ENCODE measurements around the gene KRT17. TPM values are rescaled to one million over a fixed set of nuclear protein-coding genes. Genes with fewer than 3 reads are reported as not detected.
"Not testable (repeated sequence)": the region's sequence is repeated elsewhere in the genome, so short reads cannot be mapped to it uniquely, and the experiment has no call there.

Gene KRT17
- total RNA-seq, 1 donor from 2014 or later: not detected

- Mint-ChIP-seq H3K4me3 (no peak overlapping the region), H3K4me1 (peaks cover 4% of the 10 kb centered on the region), H3K27ac (ENCODE audit: unreplicated experiment) (no peak overlapping the region), H3K9me3 (peaks cover 11% of the 10 kb centered on the region), H3K27me3 (ENCODE audit: low read depth) (peaks cover 16% of the 10 kb centered on the region), H3K36me3 (ENCODE audit: low read depth) (peaks cover 6% of the 10 kb centered on the region)
- no peak for TF ChIP-seq CTCF (conservative IDR thresholded peaks at IDR 0.05)
- DNase-seq (ENCODE audit: low read depth, low spot score): no peak
These were observed 13.3 kb downstream of the KRT17 start for GRCh38 chr17:41610965-41611640.

- TF ChIP-seq CTCF (conservative IDR thresholded peaks at IDR 0.05): peak; percentile 47
- H3K36me3 Mint-ChIP-seq (ENCODE audit: low read depth): not testable (repeated sequence)
These were observed 14.3 kb downstream of the KRT17 start for GRCh38 chr17:41610061-41610517.

GRCh38 chr17:41606930-41607329, 17.4 kb downstream of the KRT17 start:
- not testable (repeated sequence) for DNase-seq (ENCODE audit: low read depth, low spot score); H3K27ac Mint-ChIP-seq (ENCODE audit: unreplicated experiment); H3K36me3 Mint-ChIP-seq (ENCODE audit: low read depth); H3K4me3 Mint-ChIP-seq
- H3K4me1 Mint-ChIP-seq: peaks cover 11% of the 10 kb centered on the region
- H3K27me3 Mint-ChIP-seq (ENCODE audit: low read depth): peaks cover 20% of the 10 kb centered on the region
- peaks cover 15% of the 10 kb centered on the region for H3K9me3 Mint-ChIP-seq

More at GRCh38 chr17:41610061-41610517, 14.3 kb downstream of the KRT17 start:
- H3K4me3 Mint-ChIP-seq; H3K27ac Mint-ChIP-seq (ENCODE audit: unreplicated experiment); H3K4me1 Mint-ChIP-seq: not testable (repeated sequence)
- peaks cover 20% of the 10 kb centered on the region for H3K27me3 Mint-ChIP-seq (ENCODE audit: low read depth)
- peaks cover 15% of the 10 kb centered on the region for H3K9me3 Mint-ChIP-seq
- DNase-seq (ENCODE audit: low read depth, low spot score): peak; percentile 38

GRCh38 chr17:41602524-41602923, 21.9 kb downstream of the KRT17 start:
- Mint-ChIP-seq H3K27ac (ENCODE audit: unreplicated experiment) (no peak overlapping the region), H3K9me3 (peaks cover 13% of the 10 kb centered on the region), H3K4me1 (peaks cover 7% of the 10 kb centered on the region), H3K4me3 (no peak overlapping the region), H3K27me3 (ENCODE audit: low read depth) (peaks cover 7% of the 10 kb centered on the region), H3K36me3 (ENCODE audit: low read depth) (peaks cover 6% of the 10 kb centered on the region)
- DNase-seq (ENCODE audit: low read depth, low spot score): no peak
- TF ChIP-seq CTCF (conservative IDR thresholded peaks at IDR 0.05): no peak

GRCh38 chr17:41600318-41600717, 24.1 kb downstream of the KRT17 start:
- Mint-ChIP-seq H3K9me3 (no peaks in the 10 kb centered on the region), H3K27me3 (ENCODE audit: low read depth) (peaks cover 10% of the 10 kb centered on the region), H3K4me3 (no peak overlapping the region), H3K27ac (ENCODE audit: unreplicated experiment) (no peak overlapping the region), H3K4me1 (peaks cover 7% of the 10 kb centered on the region), H3K36me3 (ENCODE audit: low read depth) (no peaks in the 10 kb centered on the region)
- DNase-seq (ENCODE audit: low read depth, low spot score): no peak
- no peak for TF ChIP-seq CTCF (conservative IDR thresholded peaks at IDR 0.05)

- Mint-ChIP-seq H3K27ac (ENCODE audit: unreplicated experiment) (no peak overlapping the region), H3K36me3 (ENCODE audit: low read depth) (no peaks in the 10 kb centered on the region), H3K4me3 (no peak overlapping the region), H3K27me3 (ENCODE audit: low read depth) (peaks cover 14% of the 10 kb centered on the region), H3K9me3 (no peaks in the 10 kb centered on the region), H3K4me1 (peaks cover 7% of the 10 kb centered on the region)
- TF ChIP-seq CTCF (conservative IDR thresholded peaks at IDR 0.05): no peak
- no peak for DNase-seq (ENCODE audit: low read depth, low spot score)
These were observed 24.7 kb downstream of the KRT17 start for GRCh38 chr17:41599680-41600079.

All from neural crest cell (in vitro differentiated cells).